Pancreas (tissue), 10 donors: ENCODE data around the gene SPATA33. TPM values are rescaled to one million over a fixed set of nuclear protein-coding genes. Genes with fewer than 3 reads are reported as not detected.

Experiments
- ATAC-seq, 4 donors: fragments of 200-7000 bp; cut with Tn5 transposase; one replicate each; pipeline versions ENCODE4 v1.8.0 to v1.9.1; 2020; ENCODE audit warnings: mild to moderate bottlenecking in 4 of 4, moderate library complexity in 4 of 4
- DNase-seq, 6 donors: peaks; one replicate each; pipeline ENCODE4 v3.0.0-alpha.2; 2020
- FAIRE-seq: peaks from 2 replicates; lab custom pipeline; 2012; peaks lifted over from hg19 to GRCh38; lab: Jason Lieb, UNC
- H3K27ac ChIP-seq, 4 donors: fragments of 200-600 bp; sonication (generic); 1 replicate in 3 of 4; 2 replicates in 1 of 4; pipeline versions ENCODE4 v1.5.0 to v1.8.0; 2020
- H3K27me3 ChIP-seq, 4 donors: fragments of 200-600 bp; one replicate each; pipeline ENCODE4 v1.8.0; 2021
- H3K36me3 ChIP-seq, 3 donors: fragments of 200-600 bp; sonication (generic) in 1 of 3; one replicate each; pipeline versions ENCODE4 v1.5.0 to v1.8.0; 2020 to 2021
- H3K4me1 ChIP-seq, 3 donors: fragments of 200-600 bp; one replicate each; pipeline ENCODE4 v1.8.0; 2021
- H3K4me3 ChIP-seq, 4 donors: fragments of 200-600 bp; sonication (generic) in 2 of 4; one replicate each; pipeline versions ENCODE4 v1.5.0 to v1.8.0; 2020 to 2021
- H3K9me3 ChIP-seq, 4 donors: fragments of 200-600 bp; one replicate each; pipeline ENCODE4 v1.8.0; 2021
- whole genome bisulfite sequencing, 2 donors: extraction: QIAGEN DNeasy Blood & Tissue Kit; methylation state at CpG; one replicate each; pipeline ENCODE4 v1.1.7; 2013; 5-methylcytosine and 5-hydroxymethylcytosine counted together
- intact Hi-C, 3 donors: fragments of 100-400 bp; cut with DNase I; formaldehyde crosslinking; loops; one replicate each; pipeline versions ENCODE4 v1.11.1 to v1.14.2; 2022
- polyA plus RNA-seq, 2 donors: library from polyadenylated mRNA; stranded (reverse); fragments of 200-250 nt; gene quantifications; one replicate each; pipeline ENCODE4 v1.2.3, GENCODE V29; 2013
- total RNA-seq, 6 donors: library from RNA; stranded (reverse); fragmentation: NEBNext Ultra II Directional in 4 of 6; extraction: Animal tissue kit (Norgen Biotek cat#: 25700) in 4 of 6; gene quantifications; one replicate each; pipeline versions ENCODE4 v1.2.1 to v1.2.4, GENCODE V29; 2021 to 2023
- TF ChIP-seq, protein P1 (sequence below), 4 donors: fragments of 200-600 bp; sonication (generic) in 3 of 4; IDR thresholded peaks; one replicate each; pipeline versions ENCODE4 v1.5.0 to v1.8.0; 2021; ENCODE audit warnings: antibody characterized with exemption in 4 of 4
- donor health status: healthy with polysubstance abuse.
- donor health status: DM: no; HTN: no; CAD: no; lungs with moderate emphysema.
- donor health status: DM: no; HTN: no; CAD: no.
- donor health status: control.
- donor health status: control.
- donor health status: Bipolar disorder and iron deficiency.
- donor health status: DM: yes; HTN: yes; CAD: no.
- donor health status: DM: no; HTN: no; CAD: no.
- donor health status: DM: no; HTN: no; CAD: no.
- donor health status: DM: yes; HTN: yes; CAD: no.

SPATA33 gene
- total RNA-seq = 1 to 10 TPM; 2.4 to 6.3 (median 3.3) TPM
- polyA plus RNA-seq = 1 to 10 TPM; 8.3 to 9.3 TPM

DNA sequence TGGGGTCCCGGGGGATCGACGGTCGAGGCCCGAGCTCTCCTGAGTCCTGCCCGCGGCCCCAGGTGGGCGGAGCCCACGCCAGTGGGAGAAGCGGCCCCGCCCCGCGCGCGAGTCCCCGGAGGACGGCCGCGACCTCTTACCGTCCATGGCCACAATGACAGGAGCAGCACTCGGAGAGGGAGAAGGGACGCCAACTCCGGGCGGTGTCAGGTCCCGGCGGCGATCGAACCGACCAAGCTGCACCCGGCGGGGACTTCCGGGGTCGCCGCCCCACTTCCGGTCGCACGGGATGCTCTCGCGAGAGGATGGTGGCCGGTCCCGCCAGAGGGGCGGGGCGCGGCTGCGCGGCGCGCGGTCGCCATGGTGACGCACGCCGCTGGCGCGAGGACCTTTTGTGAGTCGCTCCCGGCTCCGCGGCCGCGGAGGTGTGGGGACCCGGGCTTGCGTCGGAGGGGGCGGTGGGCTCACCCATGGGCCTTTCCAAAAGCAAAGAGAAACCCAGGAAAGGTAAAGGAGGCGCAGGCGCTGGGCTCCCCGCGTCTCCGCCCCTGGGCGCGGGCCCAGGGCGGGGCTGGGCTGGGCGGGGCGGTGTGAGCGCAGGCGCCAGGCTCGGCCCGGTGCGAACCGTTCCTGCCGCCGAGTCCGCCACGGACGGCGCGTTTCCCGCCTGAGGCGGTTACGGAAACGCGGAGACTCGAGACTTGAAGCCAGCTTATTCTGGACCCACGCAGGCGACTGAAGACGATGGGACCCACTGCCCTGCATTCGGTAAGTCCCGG lies at the start of gene SPATA33, which contains the start of gene CHMP1A:
SPATA33 (plus strand) TSS at position 395 of the 779 bp plus-strand sequence; CDS start at position 471, 76 bp downstream.
CHMP1A (minus strand) TSS at position 267 of the 779 bp plus-strand sequence; CDS start at position 147, 120 bp downstream.
- ATAC-seq = peak; percentile 95 to 98 (median 98)
- 0% methylated on average over 76 to 99 of the region's 99 CpGs for WGBS, 2 donors
- FAIRE-seq = no peak

DNA sequence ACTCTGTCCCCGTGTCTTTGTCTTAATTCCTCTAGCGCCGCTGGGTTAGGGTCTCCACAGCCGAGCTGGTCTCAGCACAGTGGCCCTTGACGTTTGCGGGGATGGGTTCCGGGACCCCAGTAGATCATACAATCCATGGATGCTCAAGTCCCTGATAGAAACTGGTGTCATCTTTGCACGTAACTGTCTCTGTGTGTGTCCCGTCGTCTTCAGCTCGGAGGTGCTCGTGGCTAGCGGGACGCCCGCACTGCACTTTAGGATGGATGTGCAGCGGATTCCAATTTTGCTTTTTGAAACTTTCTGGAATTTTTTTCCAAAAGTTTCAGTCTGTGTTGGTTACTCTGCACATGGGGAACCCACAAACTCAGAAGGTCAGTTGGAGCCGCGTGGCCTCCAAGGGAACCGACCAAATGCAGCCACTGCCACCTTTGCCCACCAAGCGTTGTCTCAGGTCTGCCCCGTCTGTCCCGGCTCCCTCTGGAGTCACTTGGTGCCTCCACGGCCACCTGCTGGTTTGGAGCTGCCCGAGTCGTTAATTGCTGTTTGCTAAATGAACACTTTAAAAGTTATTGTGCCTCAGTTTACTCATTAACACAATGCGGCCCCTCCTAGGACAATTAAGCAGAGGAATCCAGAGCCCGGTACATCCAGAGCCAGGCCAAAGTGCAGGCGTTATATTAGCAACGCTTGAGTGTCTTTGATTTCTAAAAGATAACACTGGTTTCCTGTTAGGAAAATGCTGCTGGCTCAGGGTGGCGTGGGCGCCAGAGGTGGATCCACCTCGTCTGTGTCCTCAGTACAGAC lies 49.5 kb upstream of the SPATA33 start:
- FAIRE-seq (no peak), DNase-seq (no peak), ATAC-seq (no peak)
- TF ChIP-seq, protein P1, sequence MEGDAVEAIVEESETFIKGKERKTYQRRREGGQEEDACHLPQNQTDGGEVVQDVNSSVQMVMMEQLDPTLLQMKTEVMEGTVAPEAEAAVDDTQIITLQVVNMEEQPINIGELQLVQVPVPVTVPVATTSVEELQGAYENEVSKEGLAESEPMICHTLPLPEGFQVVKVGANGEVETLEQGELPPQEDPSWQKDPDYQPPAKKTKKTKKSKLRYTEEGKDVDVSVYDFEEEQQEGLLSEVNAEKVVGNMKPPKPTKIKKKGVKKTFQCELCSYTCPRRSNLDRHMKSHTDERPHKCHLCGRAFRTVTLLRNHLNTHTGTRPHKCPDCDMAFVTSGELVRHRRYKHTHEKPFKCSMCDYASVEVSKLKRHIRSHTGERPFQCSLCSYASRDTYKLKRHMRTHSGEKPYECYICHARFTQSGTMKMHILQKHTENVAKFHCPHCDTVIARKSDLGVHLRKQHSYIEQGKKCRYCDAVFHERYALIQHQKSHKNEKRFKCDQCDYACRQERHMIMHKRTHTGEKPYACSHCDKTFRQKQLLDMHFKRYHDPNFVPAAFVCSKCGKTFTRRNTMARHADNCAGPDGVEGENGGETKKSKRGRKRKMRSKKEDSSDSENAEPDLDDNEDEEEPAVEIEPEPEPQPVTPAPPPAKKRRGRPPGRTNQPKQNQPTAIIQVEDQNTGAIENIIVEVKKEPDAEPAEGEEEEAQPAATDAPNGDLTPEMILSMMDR (IDR thresholded peaks at IDR 0.05) = no peak
- intact Hi-C loops = no loop called here
- Histone ChIP-seq H3K27me3 (no peaks in the 10 kb centered on the region), H3K27ac (no peak overlapping the region), H3K36me3 (no peaks in the 10 kb centered on the region), H3K9me3 (no peaks in the 10 kb centered on the region), H3K4me3 (no peak overlapping the region), H3K4me1 (peaks cover 0 to 6% (median 2%) of the 10 kb centered on the region in 3 donors)
- 78 to 81% methylated on average over 32 of the region's 32 CpGs for whole genome bisulfite sequencing, 2 donors

More for the DNA sequence above, at the start of gene SPATA33, which contains the start of gene CHMP1A:
- Histone ChIP-seq H3K36me3 (no peaks in the 10 kb centered on the region), H3K4me3 (peak within 1 kb of the TSS; percentile 81 to 100 (median 98)), H3K27me3 (no peaks in the 10 kb centered on the region), H3K27ac (peak within 1 kb of the TSS; percentile 31 to 64 (median 54)), H3K9me3 (no peaks in the 10 kb centered on the region), H3K4me1 (peaks cover 11 to 13% (median 12%) of the 10 kb centered on the region in 3 donors)
- intact Hi-C loops = no loop called here
- TF ChIP-seq, protein P1 (IDR thresholded peaks at IDR 0.05) = no peak
- peak; percentile 86 to 98 (median 94) for DNase-seq

DNA sequence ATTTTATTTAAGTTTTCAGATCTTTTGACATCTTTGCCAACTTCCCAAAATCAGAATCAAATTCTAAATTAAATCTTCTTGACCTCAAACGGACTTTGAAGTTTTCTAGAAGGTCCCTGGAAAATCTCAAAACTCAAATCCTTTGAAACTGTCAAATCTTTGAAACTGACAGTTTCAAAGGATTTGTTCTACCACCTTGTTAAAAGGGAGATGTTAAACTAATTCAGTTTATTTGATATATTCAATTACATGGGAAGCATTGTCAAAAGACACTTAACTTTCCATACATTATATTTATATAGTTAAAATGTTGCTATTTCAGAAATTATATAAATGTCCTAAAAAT lies 47.6 kb upstream of the SPATA33 start:
- Histone ChIP-seq H3K27ac (no peak overlapping the region), H3K27me3 (no peaks in the 10 kb centered on the region), H3K4me3 (no peak overlapping the region), H3K36me3 (no peaks in the 10 kb centered on the region), H3K9me3 (no peaks in the 10 kb centered on the region), H3K4me1 (peaks cover 0 to 6% (median 3%) of the 10 kb centered on the region in 3 donors)
- DNase-seq (no peak), FAIRE-seq (no peak), ATAC-seq (no peak)
- 79 to 81% methylated on average over 1 of the region's 1 CpG for WGBS, 2 donors
- intact Hi-C loops = no loop called here
- TF ChIP-seq, protein P1 (IDR thresholded peaks at IDR 0.05) = no peak

DNA sequence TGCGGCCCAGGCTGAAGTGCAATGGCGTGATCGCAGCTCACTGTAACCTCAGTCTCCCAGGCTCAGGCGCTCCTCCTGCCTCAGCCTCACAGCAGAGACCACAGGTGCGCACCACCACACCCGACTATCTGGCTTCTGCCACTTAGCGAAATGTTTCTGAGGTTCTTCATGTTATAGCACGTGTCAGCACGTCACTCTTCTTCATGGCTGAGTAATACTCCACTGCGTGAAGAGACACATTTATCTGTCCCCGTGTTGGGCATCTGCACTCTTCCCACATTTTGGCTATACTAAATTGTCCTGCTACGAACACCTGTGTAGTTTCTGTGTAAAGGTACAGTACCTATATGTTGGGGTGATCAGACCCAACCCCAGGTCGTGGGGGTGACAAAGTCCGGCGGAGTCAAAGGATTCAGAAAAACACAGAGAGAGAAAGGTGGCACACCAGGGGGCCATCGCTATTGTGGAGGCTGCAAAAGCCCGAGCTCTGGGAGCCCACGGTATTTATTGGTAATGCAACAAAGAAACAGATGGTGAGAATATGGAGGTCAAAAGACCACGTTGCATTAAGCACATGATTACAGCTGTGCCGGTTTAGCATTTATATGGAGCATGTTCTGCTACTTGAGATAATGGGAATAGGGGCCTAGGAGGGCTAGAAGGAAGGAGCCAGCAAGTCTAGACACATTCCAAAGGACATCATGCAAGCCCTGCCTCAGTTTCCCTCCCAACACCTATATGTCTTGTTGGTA lies 45.0 kb upstream of the SPATA33 start:
- Histone ChIP-seq H3K9me3 (no peaks in the 10 kb centered on the region), H3K4me3 (no peak overlapping the region), H3K27ac (peak overlapping the region in 3 of 4 donors; percentile 64 to 80 (median 66)), H3K36me3 (no peaks in the 10 kb centered on the region), H3K4me1 (peaks cover 0 to 6% (median 3%) of the 10 kb centered on the region in 3 donors), H3K27me3 (no peaks in the 10 kb centered on the region)
- 89% methylated on average over 20 of the region's 20 CpGs for WGBS, 2 donors
- ATAC-seq (no peak), DNase-seq (no peak), FAIRE-seq (no peak)
- intact Hi-C loops = no loop called here
- TF ChIP-seq, protein P1 (IDR thresholded peaks at IDR 0.05) = no peak
